H1 (cell line): ENCODE results near the gene TMBIM6. TPM values are rescaled to one million over a fixed set of nuclear protein-coding genes. Genes with fewer than 3 reads are reported as not detected.

Source experiments
- BCL11A ChIP-seq, 2 experiments: IDR thresholded peaks; one replicate each; pipeline ENCODE4 v1.6.1; 2011; ENCODE audit warnings: low read depth in 2 of 2, low read length in 2 of 2, mild to moderate bottlenecking in 2 of 2
- CBX8 ChIP-seq: fragments of 300-800, 300-1000 bp; sonication (generic); IDR thresholded peaks from 2 replicates; pipeline ENCODE4 v1.7.1; 2016; ENCODE audit warnings: low read depth, low read length, borderline replicate concordance
- E2F6 ChIP-seq: IDR thresholded peaks from 2 replicates; pipeline ENCODE4 v1.6.1; 2012; ENCODE audit warnings: inconsistent platforms
- JUN ChIP-seq: IDR thresholded peaks from 2 replicates; pipeline ENCODE4 v1.6.1; 2011; ENCODE audit warnings: low read depth, mild to moderate bottlenecking, improper control_type of control experiment, low read length
- RFX5 ChIP-seq: IDR thresholded peaks from 2 replicates; pipeline ENCODE4 v1.6.1; 2011; ENCODE audit warnings: low read depth, low read length, improper control_type of control experiment, borderline replicate concordance
- RNF2 ChIP-seq: fragments of 200-900, 300-1000 bp; sonication (generic); IDR thresholded peaks from 2 replicates; pipeline ENCODE4 v1.7.1; 2016; ENCODE audit warnings: borderline replicate concordance, low read depth, mild to moderate bottlenecking, antibody characterized with exemption, low read length; ENCODE audit not compliant: poor library complexity, severe bottlenecking; ENCODE audit errors: missing control alignments
- TAF1 ChIP-seq: IDR thresholded peaks from 2 replicates; pipeline ENCODE4 v1.6.1; 2011; ENCODE audit warnings: mild to moderate bottlenecking, low read depth, low read length
- polyA plus RNA-seq, 7 experiments: library from polyadenylated mRNA; depleted of rRNA in 3 of 7; stranded (reverse) in 5 of 7; unstranded in 2 of 7; fragments of >200 nt in 5 of 7; fragments of 200-250 nt in 2 of 7; gene quantifications; 1 replicate in 5 of 7; 2 replicates in 1 of 7; 4 replicates in 1 of 7; pipeline versions ENCODE4 v1.2.1 to v1.2.3, GENCODE V29; 2011 to 2013; ENCODE audit warnings: missing spikeins in 2 of 7, mixed read lengths in 2 of 7
- total RNA-seq: library from RNA; stranded (reverse); fragmentation: NEBNext Ultra II Directional; extraction: Animal tissue kit (Norgen Biotek cat#: 25700); gene quantifications from 2 replicates; pipeline ENCODE4 v1.2.1, GENCODE V29; 2021

The TMBIM6 gene
- total and polyA plus RNA-seq, 2 of the 8 experiments (the other 6 are each of a cell fraction or from before 2014, with no cell fraction given) = 423 to 556 TPM

DNA sequence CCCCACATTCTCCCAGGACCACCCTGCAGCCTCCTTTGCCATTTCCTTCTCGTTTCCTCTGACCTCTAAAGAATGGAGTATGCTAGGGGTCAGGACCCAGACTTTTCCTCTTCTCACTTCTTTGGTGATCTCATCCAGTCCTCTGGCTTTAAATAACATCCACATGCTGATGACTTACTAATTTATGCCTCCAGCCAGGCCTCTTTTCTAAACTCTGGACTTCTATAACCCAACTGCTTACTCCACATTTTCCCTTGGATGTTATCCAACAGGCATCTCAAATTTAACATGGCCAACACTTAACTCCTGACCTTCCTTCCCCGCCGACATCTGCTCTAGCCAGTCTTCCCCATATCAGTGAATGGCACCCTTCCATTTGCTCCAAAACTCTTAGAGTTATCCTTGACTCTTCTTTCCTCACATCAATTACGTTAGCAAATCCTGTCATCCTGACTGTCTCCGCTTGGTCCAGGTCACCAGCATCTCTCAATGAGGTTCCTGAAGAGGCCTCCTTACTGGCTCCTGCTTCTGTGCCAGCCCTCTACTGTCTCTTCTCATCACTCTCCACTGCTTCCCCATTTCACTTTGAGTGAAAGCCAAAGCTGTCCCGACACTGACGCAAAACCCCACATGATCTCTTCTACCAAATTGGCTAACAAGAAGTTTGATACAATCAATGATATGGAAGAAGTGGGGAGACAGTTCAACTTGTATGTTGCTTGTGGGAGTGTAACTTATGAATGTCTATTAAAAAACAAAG lies 42.7 kb downstream of the TMBIM6 start (continued):
- TF ChIP-seq RNF2 (no peak), TAF1 (no peak), BCL11A (IDR thresholded peaks at IDR 0.05; ENCODE audit: low read depth in 2 of 2, low read length in 2 of 2) (no peak), CBX8 (no peak), E2F6 (no peak), JUN (no peak), RFX5 (no peak)
- TF ChIP-seq, all 59 proteins: peak for 0
